ENCODE measurements around the gene ADARB2. TPM values are rescaled to one million over a fixed set of nuclear protein-coding genes. Genes with fewer than 3 reads are reported as not detected.
"Not testable (repeated sequence)": the region's sequence is repeated elsewhere in the genome, so short reads cannot be mapped to it uniquely, and the experiment has no call there.

ADARB2 gene
- total and polyA plus RNA-seq, 5 donors, result 0.53 to 1.6 (median 0.59) TPM

GRCh38 chr10:1400101-1401070 lies 336.9 kb downstream of the ADARB2 start:
- H3K9me3 ChIP-seq (ENCODE audit: control insufficient read depth, low read length), result no peaks in the 10 kb centered on the region
- intact Hi-C loops (cut with DNase I), result no loop called here
- DNase-seq (no peak), ATAC-seq (no peak)
- no peak overlapping the region for H3K4me3 ChIP-seq (ENCODE audit: low read length)
- no peaks in the 10 kb centered on the region for H3K4me1 ChIP-seq (ENCODE audit: control insufficient read depth, insufficient read depth, low read length)
- H3K27me3 ChIP-seq (ENCODE audit: control insufficient read depth, insufficient read depth), result no peaks in the 10 kb centered on the region
- no peak overlapping the region for H3K27ac ChIP-seq (ENCODE audit: low read length)
- WGBS, result 73% methylated on average over 30 of the region's 30 CpGs

GRCh38 chr10:1399431-1400100 lies 337.8 kb downstream of the ADARB2 start:
- H3K4me1 ChIP-seq (ENCODE audit: control insufficient read depth, insufficient read depth, low read length), result no peaks in the 10 kb centered on the region
- ATAC-seq (no peak), DNase-seq (no peak)
- no peak overlapping the region for H3K4me3 ChIP-seq (ENCODE audit: low read length)
- no peak overlapping the region for H3K27ac ChIP-seq (ENCODE audit: low read length)
- intact Hi-C loops (cut with DNase I), result no loop called here
- H3K9me3 ChIP-seq (ENCODE audit: control insufficient read depth, low read length), result no peaks in the 10 kb centered on the region
- 51% methylated on average over 11 of the region's 11 CpGs for WGBS
- H3K27me3 ChIP-seq (ENCODE audit: control insufficient read depth, insufficient read depth), result no peaks in the 10 kb centered on the region

GRCh38 chr10:1398626-1399410 lies 338.5 kb downstream of the ADARB2 start:
- Histone ChIP-seq H3K27ac (ENCODE audit: low read length) (no peak overlapping the region), H3K27me3 (ENCODE audit: control insufficient read depth, insufficient read depth) (no peaks in the 10 kb centered on the region), H3K4me3 (ENCODE audit: low read length) (no peak overlapping the region), H3K4me1 (ENCODE audit: control insufficient read depth, insufficient read depth, low read length) (no peaks in the 10 kb centered on the region), H3K9me3 (ENCODE audit: control insufficient read depth, low read length) (no peaks in the 10 kb centered on the region)
- ATAC-seq (no peak), DNase-seq (no peak)
- intact Hi-C loops (cut with DNase I), result no loop called here
- WGBS, result 83% methylated on average over 19 of the region's 19 CpGs

- H3K27me3 ChIP-seq (ENCODE audit: control insufficient read depth, insufficient read depth); H3K9me3 ChIP-seq (ENCODE audit: control insufficient read depth, low read length); DNase-seq; H3K27ac ChIP-seq (ENCODE audit: low read length); ATAC-seq; intact Hi-C loops (cut with DNase I); H3K4me3 ChIP-seq (ENCODE audit: low read length); H3K4me1 ChIP-seq (ENCODE audit: control insufficient read depth, insufficient read depth, low read length): not testable (repeated sequence)
- 55% methylated on average over 15 of the region's 15 CpGs for WGBS
These were observed 339.2 kb downstream of the ADARB2 start for GRCh38 chr10:1398116-1398515.

GRCh38 chr10:1396297-1396635 lies 341.1 kb downstream of the ADARB2 start:
- no peak for DNase-seq
- H3K4me1 ChIP-seq (ENCODE audit: control insufficient read depth, insufficient read depth, low read length), result no peaks in the 10 kb centered on the region
- intact Hi-C loops (cut with DNase I), result no loop called here
- WGBS, result 84% methylated on average over 20 of the region's 20 CpGs
- ATAC-seq, result no peak
- H3K9me3 ChIP-seq (ENCODE audit: control insufficient read depth, low read length), result no peaks in the 10 kb centered on the region
- H3K4me3 ChIP-seq (ENCODE audit: low read length), result no peak overlapping the region
- no peak overlapping the region for H3K27ac ChIP-seq (ENCODE audit: low read length)
- no peaks in the 10 kb centered on the region for H3K27me3 ChIP-seq (ENCODE audit: control insufficient read depth, insufficient read depth)

GRCh38 chr10:1395481-1396296 lies 341.6 kb downstream of the ADARB2 start:
- no peaks in the 10 kb centered on the region for H3K9me3 ChIP-seq (ENCODE audit: control insufficient read depth, low read length)
- H3K4me3 ChIP-seq (ENCODE audit: low read length), result no peak overlapping the region
- ATAC-seq, result no peak
- H3K4me1 ChIP-seq (ENCODE audit: control insufficient read depth, insufficient read depth, low read length), result no peaks in the 10 kb centered on the region
- no peak for DNase-seq
- intact Hi-C loops (cut with DNase I), result no loop called here
- H3K27me3 ChIP-seq (ENCODE audit: control insufficient read depth, insufficient read depth), result no peaks in the 10 kb centered on the region
- 87% methylated on average over 33 of the region's 33 CpGs for WGBS
- no peak overlapping the region for H3K27ac ChIP-seq (ENCODE audit: low read length)

- DNase-seq (no peak), ATAC-seq (no peak)
- H3K4me1 ChIP-seq (ENCODE audit: control insufficient read depth, insufficient read depth, low read length), result no peaks in the 10 kb centered on the region
- H3K9me3 ChIP-seq (ENCODE audit: control insufficient read depth, low read length), result no peaks in the 10 kb centered on the region
- 67% methylated on average over 11 of the region's 11 CpGs for WGBS
- H3K27ac ChIP-seq (ENCODE audit: low read length), result no peak overlapping the region
- intact Hi-C loops (cut with DNase I), result no loop called here
- no peak overlapping the region for H3K4me3 ChIP-seq (ENCODE audit: low read length)
- no peaks in the 10 kb centered on the region for H3K27me3 ChIP-seq (ENCODE audit: control insufficient read depth, insufficient read depth)
These were observed 342.3 kb downstream of the ADARB2 start for GRCh38 chr10:1395025-1395480.

GRCh38 chr10:1394155-1394912 lies 343.0 kb downstream of the ADARB2 start:
- intact Hi-C loops (cut with DNase I), result no loop called here
- Histone ChIP-seq H3K4me1 (ENCODE audit: control insufficient read depth, insufficient read depth, low read length) (no peaks in the 10 kb centered on the region), H3K4me3 (ENCODE audit: low read length) (no peak overlapping the region), H3K27me3 (ENCODE audit: control insufficient read depth, insufficient read depth) (no peaks in the 10 kb centered on the region), H3K9me3 (ENCODE audit: control insufficient read depth, low read length) (no peaks in the 10 kb centered on the region), H3K27ac (ENCODE audit: low read length) (no peak overlapping the region)
- no peak for DNase-seq
- no peak for ATAC-seq
- 72% methylated on average over 13 of the region's 13 CpGs for WGBS

GRCh38 chr10:1393481-1393880 lies 343.8 kb downstream of the ADARB2 start:
- intact Hi-C loops (cut with DNase I), result no loop called here
- no peak overlapping the region for H3K27ac ChIP-seq (ENCODE audit: low read length)
- no peaks in the 10 kb centered on the region for H3K27me3 ChIP-seq (ENCODE audit: control insufficient read depth, insufficient read depth)
- no peaks in the 10 kb centered on the region for H3K9me3 ChIP-seq (ENCODE audit: control insufficient read depth, low read length)
- DNase-seq (no peak), ATAC-seq (no peak)
- 93% methylated on average over 8 of the region's 8 CpGs for WGBS
- no peak overlapping the region for H3K4me3 ChIP-seq (ENCODE audit: low read length)
- H3K4me1 ChIP-seq (ENCODE audit: control insufficient read depth, insufficient read depth, low read length), result no peaks in the 10 kb centered on the region

GRCh38 chr10:1392127-1392526 lies 345.2 kb downstream of the ADARB2 start:
- ATAC-seq (no peak), DNase-seq (no peak)
- no peak overlapping the region for H3K4me3 ChIP-seq (ENCODE audit: low read length)
- 72% methylated on average over 4 of the region's 4 CpGs for whole genome bisulfite sequencing
- no peaks in the 10 kb centered on the region for H3K27me3 ChIP-seq (ENCODE audit: control insufficient read depth, insufficient read depth)
- no peaks in the 10 kb centered on the region for H3K4me1 ChIP-seq (ENCODE audit: control insufficient read depth, insufficient read depth, low read length)
- no peaks in the 10 kb centered on the region for H3K9me3 ChIP-seq (ENCODE audit: control insufficient read depth, low read length)
- H3K27ac ChIP-seq (ENCODE audit: low read length), result no peak overlapping the region
- intact Hi-C loops (cut with DNase I), result no loop called here
